Lung (tissue), 12 donors: ENCODE measurements around the gene PCDHGB3. TPM values are rescaled to one million over a fixed set of nuclear protein-coding genes. Genes with fewer than 3 reads are reported as not detected.
"Not testable (repeated sequence)": the region's sequence is repeated elsewhere in the genome, so short reads cannot be mapped to it uniquely, and the experiment has no call there.

Experiments used
- ATAC-seq: fragments of 200-7000 bp; cut with Tn5 transposase; one replicate; pipeline ENCODE4 v1.9.1; 2020; ENCODE audit warnings: moderate number of reproducible peaks; ENCODE audit not compliant: insufficient read depth, low FRiP score
- DNase-seq, 3 donors: peaks; one replicate each; pipeline ENCODE4 v3.0.0-alpha.2; 2013 to 2017
- H3K27ac ChIP-seq, 2 donors: one replicate each; pipeline ENCODE4 v1.5.1; 2013; ENCODE audit warnings: mild to moderate bottlenecking in 2 of 2, moderate library complexity in 2 of 2, control low read depth in 1 of 2, inconsistent platforms in 1 of 2, low read depth in 1 of 2, low read length in 1 of 2
- H3K27me3 ChIP-seq, 3 donors: one replicate each; pipeline ENCODE4 v1.5.1; 2013; ENCODE audit warnings: low read length in 2 of 3; ENCODE audit not compliant: control insufficient read depth in 3 of 3, insufficient read depth in 3 of 3
- H3K36me3 ChIP-seq, 4 donors: one replicate each; pipeline ENCODE4 v1.5.1; 2013; ENCODE audit warnings: low read length in 4 of 4, mild to moderate bottlenecking in 1 of 4, moderate library complexity in 1 of 4; ENCODE audit not compliant: control insufficient read depth in 4 of 4, insufficient read depth in 4 of 4
- H3K4me1 ChIP-seq, 5 donors: one replicate each; pipeline ENCODE4 v1.5.1; 2013; ENCODE audit warnings: low read length in 5 of 5, mild to moderate bottlenecking in 2 of 5, moderate library complexity in 1 of 5; ENCODE audit not compliant: control insufficient read depth in 5 of 5, insufficient read depth in 5 of 5
- H3K4me3 ChIP-seq: one replicate; pipeline ENCODE4 v1.5.1; 2013; ENCODE audit warnings: mild to moderate bottlenecking, control low read depth, moderate library complexity
- H3K9ac ChIP-seq, 2 donors: one replicate each; pipeline ENCODE4 v1.5.1; 2013; ENCODE audit warnings: low read length in 2 of 2, control low read depth in 1 of 2; ENCODE audit not compliant: insufficient read depth in 1 of 2
- H3K9me3 ChIP-seq, 4 donors: one replicate each; pipeline ENCODE4 v1.5.1; 2013; ENCODE audit warnings: low read length in 3 of 4, mild to moderate bottlenecking in 1 of 4, moderate library complexity in 1 of 4; ENCODE audit not compliant: control insufficient read depth in 4 of 4, insufficient read depth in 3 of 4
- CTCF ChIP-seq: IDR thresholded peaks from 2 replicates; pipeline ENCODE4 v1.5.1; 2012; ENCODE audit warnings: mild to moderate bottlenecking; ENCODE audit errors: control extremely low read depth, extremely low read depth
- WGBS, 2 donors: extraction: QIAGEN DNeasy Blood & Tissue Kit; methylation state at CpG; one replicate each; pipeline ENCODE4 v1.1.7; 2013; 5-methylcytosine and 5-hydroxymethylcytosine counted together
- polyA plus RNA-seq, 2 donors: library from polyadenylated mRNA; stranded (reverse); fragments of 200-250 nt; gene quantifications; one replicate each; pipeline ENCODE4 v1.2.1, GENCODE V29; 2013
- total RNA-seq, 2 donors: library from RNA; depleted of rRNA in 1 of 2; stranded (reverse); fragments of >200 nt in 1 of 2; gene quantifications; one replicate each; pipeline ENCODE4 v1.2.1, GENCODE V29; 2014 to 2021
- donor health status: control.
- donor health status: control.
- donor health status: Bipolar disorder and iron deficiency.
- donor health status: healthy.
- donor health status: DM: yes; HTN: yes; CAD: no.

The PCDHGB3 gene
- total and polyA plus RNA-seq, 4 donors, result 0.18 to 7.9 (median 1.7) TPM

- DNase-seq (peak; percentile 60 to 67 (median 66)), ATAC-seq (no peak)
- no peak within 1 kb of the TSS for H3K4me3 ChIP-seq
- peaks cover 0 to 7% (median 7%) of the 10 kb centered on the region in 3 donors for H3K27me3 ChIP-seq
- no peak within 1 kb of the TSS for H3K27ac ChIP-seq
- peaks cover 0 to 33% (median 0%) of the 10 kb centered on the region in 4 donors for H3K36me3 ChIP-seq
- TF ChIP-seq CTCF, result peak; percentile 14
- H3K9ac ChIP-seq, result no peak within 1 kb of the TSS
- peaks cover 0 to 54% (median 28%) of the 10 kb centered on the region in 4 donors for H3K9me3 ChIP-seq
- H3K4me1 ChIP-seq, result peaks cover 0 to 2% (median 0%) of the 10 kb centered on the region in 5 donors
- WGBS, 2 donors, result 14 to 16% methylated on average over 31 of the region's 31 CpGs
Measured at GRCh38 chr5:141412854-141413539, 43.0 kb downstream of the PCDHGB3 start, which contains the start of gene PCDHGA10. Gene PCDHGA10, plus strand, starts transcription at chr5:141412987. Its CDS starts 189 bp downstream, at chr5:141413176.

GRCh38 chr5:141413540-141414069, 43.6 kb downstream of the PCDHGB3 start:
- no peak overlapping the region for H3K9ac ChIP-seq

GRCh38 chr5:141414548-141415274, 44.7 kb downstream of the PCDHGB3 start:
- DNase-seq, H3K27me3 ChIP-seq: not testable (repeated sequence)

More at GRCh38 chr5:141413540-141414069, 43.6 kb downstream of the PCDHGB3 start:
- no peak for ATAC-seq
- 14 to 17% methylated on average over 25 of the region's 25 CpGs for WGBS, 2 donors
- no peak for DNase-seq
- Histone ChIP-seq H3K4me1 (peaks cover 0 to 2% (median 0%) of the 10 kb centered on the region in 5 donors), H3K27ac (no peak overlapping the region), H3K9me3 (peaks cover 0 to 54% (median 31%) of the 10 kb centered on the region in 4 donors), H3K4me3 (no peak overlapping the region), H3K36me3 (peaks cover 0 to 39% (median 0%) of the 10 kb centered on the region in 4 donors), H3K27me3 (peaks cover 0 to 9% (median 7%) of the 10 kb centered on the region in 3 donors)
- TF ChIP-seq CTCF, result no peak

GRCh38 chr5:141415275-141415618, 45.2 kb downstream of the PCDHGB3 start:
- H3K9ac ChIP-seq, DNase-seq, H3K27ac ChIP-seq, H3K27me3 ChIP-seq, ATAC-seq, H3K4me1 ChIP-seq, H3K4me3 ChIP-seq: not testable (repeated sequence)
- H3K9me3 ChIP-seq, result peaks cover 0 to 54% (median 33%) of the 10 kb centered on the region in 4 donors
- WGBS, 2 donors, result 23% methylated on average over 24 of the region's 24 CpGs
- peaks cover 0 to 38% (median 0%) of the 10 kb centered on the region in 4 donors for H3K36me3 ChIP-seq

More at GRCh38 chr5:141414548-141415274, 44.7 kb downstream of the PCDHGB3 start:
- H3K27ac ChIP-seq, ATAC-seq, H3K4me3 ChIP-seq, H3K4me1 ChIP-seq, H3K9ac ChIP-seq: not testable (repeated sequence)
- 25 to 36% methylated on average over 19 to 46 of the region's 46 CpGs for WGBS, 2 donors
- peaks cover 0 to 57% (median 31%) of the 10 kb centered on the region in 4 donors for H3K9me3 ChIP-seq
- H3K36me3 ChIP-seq, result peaks cover 0 to 40% (median 0%) of the 10 kb centered on the region in 4 donors
